Activated gamma-delta T cell treated with Interleukin-2 at 50 U/mL for 16 hours (primary cell): ENCODE measurements around the gene RBM4.

Experiments used
- DNase-seq: peaks from one replicate; pipeline ENCODE4 v3.0.0-alpha.2; 2020

Gene RBM4

DNA sequence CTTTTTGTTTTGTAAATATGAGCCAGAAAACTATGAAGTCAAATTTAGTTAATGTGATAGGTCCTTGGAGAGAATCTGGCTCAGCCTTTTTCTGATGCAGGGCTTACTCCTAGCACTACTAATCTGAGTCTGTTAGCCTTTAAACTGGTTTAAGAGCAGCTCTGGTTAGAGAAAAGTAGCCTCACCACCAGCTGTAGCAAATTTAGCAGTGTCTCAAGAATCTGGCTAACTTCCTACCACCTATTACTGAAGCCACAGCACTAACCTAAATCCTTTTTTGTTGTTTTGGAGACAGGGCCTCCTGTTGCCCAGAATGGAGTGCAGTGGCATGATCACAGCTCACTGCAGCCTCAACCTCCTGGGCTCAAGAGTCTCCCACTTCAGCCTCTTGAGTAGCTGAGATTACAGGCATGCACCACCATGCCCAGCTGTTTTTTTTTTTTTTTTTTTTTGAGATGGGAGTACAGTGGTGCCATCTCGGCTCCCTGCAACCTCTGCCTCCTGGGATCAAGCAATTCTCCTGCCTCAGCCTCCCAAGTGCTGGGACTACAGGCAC lies 25.3 kb downstream of the RBM4 start:
- DNase-seq, result no peak

DNA sequence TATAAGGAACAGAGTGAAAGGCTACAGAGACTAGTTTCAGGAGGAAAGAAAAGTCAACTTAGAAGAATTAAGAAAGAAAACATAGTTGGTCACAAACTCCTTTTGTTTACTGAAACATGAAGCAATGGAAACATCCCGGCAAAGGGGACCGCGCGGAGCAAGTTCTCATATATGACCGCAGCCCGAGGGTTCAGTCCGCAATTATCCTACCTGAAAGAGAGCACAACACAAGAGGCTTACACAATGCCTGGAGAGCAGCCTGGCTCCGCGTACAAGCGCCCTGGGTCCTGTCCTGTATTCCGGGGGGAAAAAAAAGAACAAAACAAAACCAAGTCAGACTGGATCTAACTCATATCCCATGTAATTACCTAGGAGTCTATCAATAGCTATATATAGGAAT lies 26.9 kb downstream of the RBM4 start:
- no peak for DNase-seq

- no peak for DNase-seq
Observed at GRCh38 chr11:66670816-66671215, 32.3 kb downstream of the RBM4 start.

GRCh38 chr11:66674964-66675602 lies 36.6 kb downstream of the RBM4 start:
- no peak for DNase-seq

DNA sequence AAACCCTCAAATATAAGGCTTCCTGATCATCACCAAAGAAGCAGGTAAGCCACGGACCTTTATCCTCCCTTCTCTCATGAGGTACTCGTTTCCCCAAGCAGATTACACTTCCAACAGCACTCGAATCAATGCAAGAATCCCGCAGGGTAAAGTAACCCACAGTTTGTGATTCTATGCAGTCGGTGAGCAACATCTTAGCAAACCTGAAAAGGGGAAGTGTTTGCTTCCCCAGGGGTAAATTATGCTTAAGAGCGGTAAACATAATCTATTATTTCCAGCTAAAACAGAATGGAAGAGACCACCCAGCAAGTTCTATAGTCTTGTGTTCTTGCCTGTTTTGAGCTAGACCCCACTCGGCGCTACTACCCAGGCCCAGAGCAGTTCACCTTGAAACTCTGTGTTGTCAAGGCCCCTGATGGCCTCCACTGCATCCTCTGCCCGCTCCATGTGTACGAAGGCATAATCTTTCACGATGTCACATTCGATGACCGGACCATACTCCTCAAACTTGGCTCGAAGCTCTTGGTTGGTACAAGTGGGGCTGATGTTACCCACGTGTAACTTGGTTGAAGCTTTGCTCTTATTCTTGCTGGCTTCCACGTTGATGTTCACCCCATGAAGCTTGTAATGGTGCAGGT lies 37.9 kb downstream of the RBM4 start:
- DNase-seq, result no peak

- DNase-seq, result no peak
Observed at GRCh38 chr11:66676931-66677598, 38.6 kb downstream of the RBM4 start.

DNA sequence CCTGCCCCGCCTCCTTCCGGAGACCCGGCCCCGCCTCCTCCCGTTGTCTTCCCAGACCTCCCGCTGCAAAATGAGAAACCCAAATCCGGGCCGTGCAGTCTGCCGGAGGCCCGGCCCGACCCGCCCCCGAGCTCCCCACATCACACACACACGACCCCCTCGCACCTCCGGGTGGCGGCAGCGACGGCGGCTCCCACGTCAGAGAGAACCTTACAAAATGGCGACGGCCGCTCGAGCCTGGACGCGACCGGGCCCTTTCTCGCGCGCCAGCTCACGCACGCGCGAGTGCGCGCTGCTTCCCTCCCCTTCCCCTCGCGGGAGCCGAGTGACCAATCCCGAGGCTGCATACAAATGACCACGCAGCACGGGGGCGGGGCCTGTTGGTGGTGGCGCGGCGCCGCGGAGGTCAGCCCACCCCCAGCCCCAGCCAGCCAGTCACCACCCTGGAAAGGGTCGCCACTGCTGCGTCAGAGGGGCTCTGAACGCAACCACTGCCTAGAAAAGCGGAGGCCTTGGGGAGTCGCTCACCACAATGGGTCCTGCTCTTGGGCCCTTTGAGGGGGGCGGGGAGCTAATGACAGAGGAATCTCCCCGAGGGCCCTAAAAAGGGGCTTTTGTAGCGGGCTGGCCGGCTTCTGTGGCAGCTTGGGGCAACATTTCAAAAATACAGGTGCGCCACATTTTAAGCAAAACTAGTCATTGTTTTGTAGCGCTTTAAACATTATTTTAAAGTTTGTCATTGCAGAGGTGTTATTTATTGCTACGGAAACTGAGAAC lies 39.3 kb downstream of the RBM4 start, which contains the start of gene RBM4B:
Gene RBM4B (minus strand): TSS at position 289 of the 777 bp plus-strand sequence. CDS start 808 bp downstream, outside the sequence.
- peak; percentile 95 for DNase-seq

DNA sequence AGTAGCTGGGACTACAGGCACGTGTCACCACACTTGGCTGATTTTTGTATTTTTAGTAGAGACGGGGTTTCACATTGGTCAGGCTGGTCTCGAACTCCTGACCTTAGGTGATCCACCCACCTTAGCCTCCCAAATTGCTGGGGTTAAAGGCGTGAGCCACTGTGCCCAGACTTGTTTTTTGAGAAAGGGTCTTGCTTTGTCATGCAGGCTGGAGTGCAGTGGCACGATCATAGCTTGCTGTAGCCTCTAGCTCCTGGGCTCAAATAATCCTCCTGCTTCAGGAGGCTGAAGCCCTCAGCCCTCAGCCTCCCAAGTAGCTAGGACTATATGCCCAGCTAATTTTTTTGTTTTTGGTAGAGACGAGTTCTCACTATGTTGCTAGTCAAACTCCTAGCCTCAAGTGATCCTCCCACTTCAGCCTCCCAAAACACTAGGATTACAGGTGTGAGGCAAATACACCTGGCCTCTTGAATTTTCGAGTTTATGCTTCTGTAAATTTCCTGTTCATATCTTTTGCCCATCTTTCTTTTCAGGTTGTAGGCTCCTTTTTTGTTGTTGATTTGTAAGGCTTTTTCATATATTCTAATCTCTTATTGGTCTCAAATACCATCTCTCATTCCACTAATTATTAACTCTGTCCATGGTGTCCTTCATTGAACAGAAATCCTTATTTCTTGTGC lies 42.6 kb downstream of the RBM4 start:
- no peak for DNase-seq

DNA sequence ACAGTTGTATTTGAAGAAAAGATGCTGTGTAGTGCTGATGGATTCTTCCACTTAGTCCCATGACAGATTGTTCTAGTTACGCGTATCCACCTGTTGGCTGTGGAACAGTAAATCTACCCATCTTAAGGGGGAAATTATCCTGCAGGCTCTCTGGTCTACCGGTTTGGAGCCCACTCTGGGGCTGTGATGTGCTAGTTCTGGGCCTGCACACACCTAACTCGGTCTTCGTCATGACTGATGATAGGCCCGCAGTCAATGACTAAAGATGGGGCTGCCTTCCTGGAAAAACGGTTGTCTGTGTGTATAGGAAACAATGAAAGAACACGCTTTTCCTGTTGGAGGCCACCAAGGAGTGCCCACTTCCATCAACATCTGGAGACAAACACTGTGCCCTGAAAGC lies 45.4 kb downstream of the RBM4 start:
- DNase-seq, result no peak

GRCh38 chr11:66684635-66685034 lies 46.1 kb downstream of the RBM4 start:
- DNase-seq, result no peak

- no peak for DNase-seq
Observed at GRCh38 chr11:66685276-66686099, 47.0 kb downstream of the RBM4 start.

GRCh38 chr11:66686100-66686785 lies 47.7 kb downstream of the RBM4 start:
- no peak for DNase-seq

DNA sequence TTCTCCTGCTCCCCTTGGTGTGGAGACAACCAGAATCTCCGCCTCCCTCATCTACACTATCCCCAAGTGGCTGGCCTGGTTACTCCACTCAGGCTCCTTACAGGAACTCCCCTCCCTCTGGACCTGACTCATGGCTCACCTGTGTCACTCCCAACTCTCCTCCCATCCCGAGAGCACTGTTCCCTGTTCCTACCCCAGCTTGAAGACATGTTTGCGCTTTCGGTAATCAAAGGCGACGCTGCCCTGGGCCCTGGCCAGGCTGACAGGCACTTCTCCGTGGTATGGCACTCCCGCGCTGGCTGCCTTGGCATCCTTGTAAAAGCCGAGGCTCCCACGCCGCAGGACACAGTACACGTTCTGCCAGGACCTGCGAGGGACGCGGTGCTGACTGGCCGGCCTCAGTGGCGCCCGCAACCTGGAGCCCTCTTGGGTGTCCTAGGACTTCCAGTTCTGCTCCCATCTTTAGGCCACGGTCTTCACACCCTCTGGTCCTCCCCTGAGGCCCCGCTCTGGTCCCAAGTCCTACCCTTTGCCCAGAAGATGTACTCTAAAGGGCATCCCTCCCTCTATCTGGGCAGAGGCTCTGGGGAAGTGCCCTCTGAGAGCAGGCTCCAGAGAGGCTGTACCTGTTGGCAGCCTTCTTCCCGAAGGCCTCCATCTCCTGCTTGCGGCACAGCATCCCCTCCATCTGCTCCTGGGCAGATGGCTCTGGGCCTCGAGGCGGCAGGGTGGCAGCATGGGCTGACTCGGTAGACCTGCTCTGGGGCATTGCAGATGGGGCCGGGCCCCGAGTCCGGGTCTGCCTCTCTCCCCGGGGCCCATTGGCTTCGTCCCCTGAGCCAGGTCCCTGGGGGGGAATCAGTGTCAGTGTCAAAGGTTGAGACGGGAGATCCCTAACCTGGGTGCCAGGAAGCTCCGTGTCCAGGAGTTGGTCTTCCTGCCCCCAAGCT lies 48.6 kb downstream of the RBM4 start:
- DNase-seq, result no peak

DNA sequence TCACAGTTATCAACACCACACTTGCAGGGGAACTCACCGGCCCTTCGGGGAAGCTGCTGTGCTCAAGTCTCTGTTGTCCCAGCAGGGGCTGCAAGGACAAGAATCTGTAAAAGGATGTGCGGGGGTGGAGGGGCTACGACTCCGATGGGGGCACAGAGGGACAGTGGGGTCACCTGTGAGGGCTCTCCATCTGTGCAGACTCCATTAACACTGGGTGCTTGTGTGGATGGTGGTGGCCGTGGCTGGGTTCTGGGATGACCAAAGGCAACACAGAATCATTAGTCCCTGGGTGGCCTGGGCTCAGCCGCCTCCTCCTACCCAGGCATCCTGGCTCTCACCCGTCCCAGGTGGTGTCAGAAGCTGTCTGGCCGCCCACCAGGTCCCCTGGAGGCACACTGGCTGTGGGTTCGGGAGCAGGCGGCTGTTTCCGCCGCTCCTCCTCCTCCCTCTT lies 49.4 kb downstream of the RBM4 start:
- DNase-seq, result no peak

DNA sequence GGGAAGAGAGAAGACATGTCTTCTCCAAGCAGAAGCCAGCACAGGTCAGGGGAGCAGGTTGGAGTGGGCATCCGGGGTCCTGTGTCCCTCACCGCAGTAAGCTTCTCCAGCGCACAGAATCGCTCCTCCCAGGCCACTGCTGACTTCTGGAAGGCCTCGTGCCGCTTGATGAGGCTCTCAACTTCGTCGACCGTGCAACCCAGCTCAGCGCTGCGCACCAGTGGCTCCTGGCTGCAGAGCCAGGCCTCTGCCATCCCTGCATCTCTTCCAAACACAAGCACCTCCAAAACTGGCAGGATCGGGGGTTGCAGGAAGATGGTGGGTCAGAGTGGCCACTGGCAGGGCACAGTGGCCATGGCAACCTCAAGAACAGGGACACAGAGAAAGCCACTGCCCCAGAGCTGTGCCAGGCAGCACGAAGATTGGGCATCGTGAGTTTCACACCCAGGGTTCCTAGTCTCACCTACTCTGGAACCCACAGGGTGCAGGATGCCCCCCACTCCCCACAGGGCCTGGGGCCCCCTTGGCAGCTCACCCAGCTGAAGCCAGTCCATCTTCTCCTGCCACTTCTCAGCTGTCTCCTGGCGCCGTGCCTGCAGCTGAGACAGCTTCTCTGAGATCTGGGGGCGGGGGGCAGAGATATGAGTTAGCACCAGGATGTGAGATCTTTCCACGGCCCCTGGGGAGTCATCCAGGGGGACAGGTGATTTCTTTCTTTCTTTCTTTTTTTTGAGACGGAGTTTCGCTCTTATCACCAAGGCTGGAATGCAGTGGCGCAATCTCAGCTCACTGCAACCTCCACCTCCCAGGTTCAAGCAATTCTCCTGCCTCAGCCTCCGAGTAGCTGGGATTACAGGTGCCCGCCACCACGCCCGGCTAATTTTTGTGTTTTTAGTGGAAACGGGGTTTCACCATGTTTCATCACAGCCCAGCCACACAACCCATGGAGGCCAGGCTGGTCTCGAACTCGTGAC lies 50.3 kb downstream of the RBM4 start:
- DNase-seq, result no peak

- no peak for DNase-seq
Observed at GRCh38 chr11:66689661-66690590, 51.4 kb downstream of the RBM4 start.

- DNase-seq, result no peak
Observed at GRCh38 chr11:66691311-66691980, 52.9 kb downstream of the RBM4 start.
